IgD-negative memory B cell (primary cell): ENCODE results near the gene EHBP1. TPM values are rescaled to one million over a fixed set of nuclear protein-coding genes. Genes with fewer than 3 reads are reported as not detected.

ENCODE experiments used
- H3K27ac Mint-ChIP-seq, 3 donors: one replicate each; pipeline ENCODE4 v1.8.0; 2020 to 2022; ENCODE audit warnings: mild to moderate bottlenecking in 3 of 3, mixed read lengths in 3 of 3, moderate library complexity in 1 of 3
- H3K27me3 Mint-ChIP-seq: one replicate; pipeline ENCODE4 v1.8.0; 2021; ENCODE audit warnings: mixed read lengths
- H3K36me3 Mint-ChIP-seq: one replicate; pipeline ENCODE4 v1.8.0; 2020; ENCODE audit warnings: mild to moderate bottlenecking, mixed read lengths
- H3K4me1 Mint-ChIP-seq, 3 donors: one replicate each; pipeline ENCODE4 v1.8.0; 2020 to 2022; ENCODE audit warnings: mixed read lengths in 3 of 3, mild to moderate bottlenecking in 1 of 3
- H3K4me3 Mint-ChIP-seq, 4 donors: one replicate each; pipeline ENCODE4 v1.8.0; 2020 to 2022; ENCODE audit warnings: mild to moderate bottlenecking in 4 of 4, mixed read lengths in 4 of 4, moderate library complexity in 3 of 4
- H3K9me3 Mint-ChIP-seq, 3 donors: one replicate each; pipeline ENCODE4 v1.8.0; 2020 to 2021; ENCODE audit warnings: mixed read lengths in 3 of 3, mild to moderate bottlenecking in 1 of 3
- polyA plus RNA-seq: library from polyadenylated mRNA; unstranded; fragments of 300-500 nt; fragmentation: Illumina TruSeq; gene quantifications from one replicate; pipeline ENCODE4 v1.2.3, GENCODE V29; 2021

Gene EHBP1
- polyA plus RNA-seq, 1 donor from 2014 or later, result 10.2 TPM

DNA sequence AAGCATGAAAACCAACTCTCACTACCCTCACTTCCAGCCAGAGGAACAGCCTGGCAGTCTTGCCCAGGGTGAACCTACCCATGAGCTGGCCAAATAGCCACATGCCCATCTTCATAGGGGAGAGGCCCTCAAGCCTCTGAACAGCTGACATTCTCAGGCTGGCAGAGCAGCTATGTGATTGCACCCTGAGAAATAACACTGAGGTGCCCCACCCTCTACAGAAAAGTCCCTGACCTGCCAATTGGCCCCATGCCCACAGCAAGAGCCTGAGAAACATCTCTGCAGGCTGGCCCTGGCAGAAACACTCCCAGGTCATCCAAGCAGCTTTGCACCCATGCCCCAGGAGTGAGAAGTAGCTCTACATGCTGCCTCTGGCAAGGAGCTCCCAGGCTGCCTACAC, 217.7 kb downstream of the EHBP1 start:
- Mint-ChIP-seq H3K27ac (no peak overlapping the region), H3K27me3 (no peaks in the 10 kb centered on the region), H3K36me3 (peaks cover 24% of the 10 kb centered on the region), H3K9me3 (peaks cover 5 to 21% (median 10%) of the 10 kb centered on the region in 3 donors), H3K4me3 (peak overlapping the region in 1 of 4 donors; percentile 72), H3K4me1 (no peaks in the 10 kb centered on the region)

DNA sequence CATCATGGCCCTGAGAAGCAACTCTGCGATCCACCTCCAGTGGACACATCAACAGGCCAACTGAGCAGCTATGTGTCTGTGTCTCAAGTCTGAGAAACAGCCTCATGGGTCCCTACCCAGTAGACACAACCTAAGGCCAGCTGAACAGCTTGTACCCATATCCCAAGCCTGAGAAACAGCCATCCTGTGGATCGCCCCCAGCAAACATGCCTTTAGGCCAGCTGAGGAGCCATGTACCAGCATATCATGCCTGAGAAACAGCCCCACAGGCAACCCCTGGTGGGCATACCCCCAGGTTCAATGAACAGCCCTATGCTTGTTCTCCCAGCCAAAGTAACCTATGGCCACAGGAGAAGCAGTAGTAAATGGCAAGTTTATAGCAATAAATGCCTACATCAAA, 218.4 kb downstream of the EHBP1 start:
- H3K9me3 Mint-ChIP-seq, result peaks cover 5 to 21% (median 10%) of the 10 kb centered on the region in 3 donors
- H3K36me3 Mint-ChIP-seq, result peaks cover 24% of the 10 kb centered on the region
- H3K4me3 Mint-ChIP-seq, result peak overlapping the region in 1 of 4 donors; percentile 32
- no peak overlapping the region for H3K27ac Mint-ChIP-seq
- no peaks in the 10 kb centered on the region for H3K27me3 Mint-ChIP-seq
- no peaks in the 10 kb centered on the region for H3K4me1 Mint-ChIP-seq

DNA sequence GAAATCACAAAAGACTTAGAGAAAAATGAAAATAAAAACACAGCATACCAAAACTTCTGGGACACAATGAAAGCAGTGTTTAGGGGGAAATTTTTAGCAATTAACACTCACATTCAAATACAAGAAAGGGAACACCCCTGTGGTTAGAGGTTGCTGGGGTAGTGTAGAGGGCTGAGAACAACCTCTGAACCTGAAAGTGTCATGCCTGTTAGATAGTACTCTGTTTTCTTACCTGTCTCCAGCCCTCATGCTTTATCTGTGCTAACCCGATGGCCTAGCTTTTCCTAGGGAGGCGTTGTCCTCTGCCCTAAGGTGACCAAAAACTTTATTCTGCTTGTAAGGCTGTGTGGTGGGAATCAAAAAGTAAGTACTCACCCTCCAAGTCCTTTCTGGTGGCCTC, 222.5 kb downstream of the EHBP1 start:
- Mint-ChIP-seq H3K9me3 (peaks cover under 1 to 10% (median 10%) of the 10 kb centered on the region in 3 donors), H3K36me3 (peaks cover under 1% of the 10 kb centered on the region), H3K27ac (no peak overlapping the region)

DNA sequence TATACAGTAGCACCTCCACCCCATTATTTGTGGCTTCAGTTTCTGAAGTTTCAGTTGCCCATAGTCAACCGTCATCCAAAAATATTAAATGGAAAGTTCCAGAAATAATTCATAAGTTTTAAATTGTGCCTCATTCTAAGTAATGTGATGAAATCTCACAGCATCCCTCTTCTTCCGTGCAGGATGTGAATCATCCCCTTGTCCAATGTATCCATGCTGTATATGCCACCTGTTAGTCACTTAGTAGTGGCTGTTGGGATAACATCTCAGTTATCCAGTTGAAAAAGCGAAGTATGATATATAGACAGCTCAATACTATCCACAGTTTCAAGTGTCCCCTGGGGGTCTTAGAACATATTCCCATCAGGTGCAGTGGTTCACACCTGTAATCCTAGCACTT, 226.0 kb downstream of the EHBP1 start:
- H3K36me3 Mint-ChIP-seq, result no peaks in the 10 kb centered on the region
- no peaks in the 10 kb centered on the region for H3K4me1 Mint-ChIP-seq

More for the DNA sequence above, 222.5 kb downstream of the EHBP1 start:
- Mint-ChIP-seq H3K27me3 (no peaks in the 10 kb centered on the region), H3K4me3 (no peak overlapping the region), H3K4me1 (no peaks in the 10 kb centered on the region)

DNA sequence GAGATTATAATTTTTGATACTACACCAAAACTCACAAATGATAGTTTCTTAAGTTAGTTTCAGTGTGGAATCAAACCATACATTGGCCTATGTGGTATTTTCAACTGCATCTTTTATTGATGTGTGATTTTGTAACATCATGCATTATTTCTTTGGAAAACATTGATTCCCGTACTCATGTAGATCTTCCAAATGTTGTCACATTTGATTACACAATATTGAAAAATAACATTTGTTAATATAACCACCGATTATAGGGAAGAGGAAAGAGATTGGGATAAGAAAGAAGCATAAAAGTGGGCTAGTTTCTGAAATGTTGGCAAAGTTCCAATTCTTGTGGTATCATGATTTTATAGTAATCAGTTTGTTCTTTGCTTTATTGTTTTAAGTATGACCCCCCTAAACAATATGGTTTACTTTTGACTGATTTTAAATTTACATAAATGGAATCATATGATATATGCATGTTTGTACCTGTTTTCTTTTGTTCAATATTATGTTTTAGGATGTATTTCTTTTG, 227.9 kb downstream of the EHBP1 start:
- no peak overlapping the region for H3K27ac Mint-ChIP-seq
- no peaks in the 10 kb centered on the region for H3K9me3 Mint-ChIP-seq
- H3K4me3 Mint-ChIP-seq, result no peak overlapping the region
- H3K36me3 Mint-ChIP-seq, result no peaks in the 10 kb centered on the region
- no peaks in the 10 kb centered on the region for H3K4me1 Mint-ChIP-seq
- H3K27me3 Mint-ChIP-seq, result no peaks in the 10 kb centered on the region

More for the DNA sequence above, 226.0 kb downstream of the EHBP1 start:
- Mint-ChIP-seq H3K27ac (no peak overlapping the region), H3K4me3 (no peak overlapping the region), H3K9me3 (no peaks in the 10 kb centered on the region), H3K27me3 (no peaks in the 10 kb centered on the region)

DNA sequence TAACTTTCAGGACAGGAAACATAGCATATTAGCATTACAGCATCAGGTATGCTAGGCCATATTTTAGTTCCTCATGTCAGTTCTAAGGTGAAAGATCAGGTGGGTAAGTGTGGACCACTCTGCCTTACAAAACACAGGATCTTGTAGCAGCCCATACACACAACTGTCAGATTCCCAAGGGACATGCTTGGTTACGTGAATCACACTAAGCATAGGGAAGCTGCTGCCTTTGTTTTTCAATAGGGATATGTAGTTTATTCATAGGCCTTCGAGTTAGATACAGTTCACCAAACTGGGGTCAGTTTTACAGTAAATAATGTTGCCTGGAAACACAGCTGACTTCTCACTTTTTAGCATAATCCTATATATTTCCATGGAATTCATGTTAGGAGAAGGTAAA, 229.0 kb downstream of the EHBP1 start:
- Mint-ChIP-seq H3K27ac (no peak overlapping the region), H3K4me1 (no peaks in the 10 kb centered on the region), H3K36me3 (no peaks in the 10 kb centered on the region), H3K9me3 (no peaks in the 10 kb centered on the region), H3K4me3 (no peak overlapping the region), H3K27me3 (no peaks in the 10 kb centered on the region)

DNA sequence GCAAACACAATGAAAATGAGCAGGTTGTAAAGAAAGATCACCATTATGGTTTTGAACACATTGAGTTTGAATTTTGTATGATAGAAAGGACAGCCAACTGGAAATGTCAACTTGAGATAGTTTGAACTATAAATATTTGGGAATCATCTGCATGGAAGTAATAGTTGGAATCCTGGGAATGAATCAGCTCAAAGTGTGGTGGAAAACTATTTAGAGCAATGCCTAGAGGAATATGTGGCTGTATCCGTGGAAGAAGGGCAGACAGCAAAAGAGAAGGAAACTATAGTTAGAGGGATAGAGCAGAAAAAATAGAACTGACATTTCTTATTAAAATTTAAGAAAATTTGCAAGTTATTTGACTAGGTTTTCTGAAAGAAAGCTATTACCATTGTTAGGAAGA, 232.6 kb downstream of the EHBP1 start:
- Mint-ChIP-seq H3K27me3 (no peaks in the 10 kb centered on the region), H3K27ac (no peak overlapping the region), H3K4me3 (no peak overlapping the region), H3K9me3 (no peaks in the 10 kb centered on the region), H3K4me1 (no peaks in the 10 kb centered on the region), H3K36me3 (no peaks in the 10 kb centered on the region)

DNA sequence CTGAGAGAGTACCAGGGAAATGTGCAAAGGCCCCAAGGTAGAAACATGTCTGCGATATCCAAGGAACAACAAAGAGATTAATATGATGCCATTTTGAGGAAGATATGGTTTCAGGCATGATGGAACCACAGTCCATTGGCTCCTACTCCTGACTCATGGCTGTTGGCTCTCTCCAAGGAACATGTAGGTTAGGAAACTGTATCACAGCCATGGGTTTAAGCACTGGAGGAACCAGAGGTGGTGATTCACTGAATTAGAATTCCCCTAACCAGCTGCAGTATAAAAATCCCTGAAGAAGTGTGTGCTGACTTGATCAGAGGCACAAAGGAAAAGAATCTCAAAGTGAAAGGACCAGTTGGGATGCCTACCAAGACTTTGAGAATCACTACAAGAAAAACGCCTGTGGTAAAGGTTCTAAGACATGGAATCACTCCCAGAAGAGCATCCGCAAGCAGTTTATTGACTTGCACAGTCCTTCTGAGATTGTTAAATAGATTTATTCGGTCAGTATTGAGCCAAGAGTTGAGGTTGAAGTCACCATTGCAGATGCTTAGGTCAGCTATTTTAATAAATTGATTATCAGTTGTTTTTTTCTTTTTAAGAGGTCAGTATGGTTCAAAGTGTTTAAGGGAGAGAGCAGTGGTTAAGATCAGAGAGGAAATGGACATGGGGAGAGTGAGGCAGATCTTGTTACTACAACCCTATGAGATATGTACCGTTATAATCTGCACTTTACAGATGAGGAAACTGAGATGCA, 234.4 kb downstream of the EHBP1 start:
- Mint-ChIP-seq H3K4me3 (no peak overlapping the region), H3K27ac (peak overlapping the region in 1 of 3 donors; percentile 87), H3K4me1 (no peaks in the 10 kb centered on the region), H3K9me3 (no peaks in the 10 kb centered on the region), H3K27me3 (no peaks in the 10 kb centered on the region), H3K36me3 (no peaks in the 10 kb centered on the region)

DNA sequence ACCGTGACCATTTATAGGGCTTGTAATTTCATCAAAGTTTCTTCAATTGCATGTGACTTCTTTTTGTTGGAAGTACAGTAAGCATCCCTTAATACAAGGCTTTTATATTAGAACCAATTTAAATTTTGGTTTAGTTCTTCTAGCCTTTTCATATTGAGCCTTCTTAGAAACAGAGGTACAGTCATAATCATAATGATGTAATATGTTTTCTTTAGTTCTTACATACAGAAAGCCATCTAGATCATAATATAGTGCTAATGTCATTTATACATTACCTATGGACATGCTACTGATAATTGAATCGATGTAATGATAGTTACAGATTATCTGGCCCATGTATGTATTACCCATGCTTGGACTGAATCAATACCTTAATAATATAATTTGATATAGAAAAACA, 235.2 kb downstream of the EHBP1 start:
- Mint-ChIP-seq H3K27ac (no peak overlapping the region), H3K4me1 (no peaks in the 10 kb centered on the region), H3K36me3 (no peaks in the 10 kb centered on the region), H3K27me3 (no peaks in the 10 kb centered on the region), H3K4me3 (no peak overlapping the region), H3K9me3 (no peaks in the 10 kb centered on the region)

DNA sequence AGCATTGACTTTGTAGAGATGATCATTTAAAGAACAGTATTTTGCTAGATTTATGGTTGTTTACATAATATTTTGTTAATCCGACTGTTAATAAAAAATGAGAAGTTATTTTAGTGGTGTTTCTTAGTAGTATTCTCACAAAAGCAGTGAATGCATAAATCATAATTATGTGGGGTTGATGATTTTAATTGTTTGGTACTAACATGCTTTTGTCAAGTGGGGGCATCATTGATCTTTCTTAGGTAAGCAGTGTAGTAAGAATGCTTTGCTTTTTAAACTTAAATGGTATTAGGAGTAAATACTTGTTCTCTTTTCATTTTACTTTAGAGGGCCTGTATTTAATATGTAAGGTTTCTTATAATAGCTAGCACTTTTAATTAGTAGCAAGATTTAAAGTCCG, 235.9 kb downstream of the EHBP1 start:
- Mint-ChIP-seq H3K27me3 (no peaks in the 10 kb centered on the region), H3K4me1 (no peaks in the 10 kb centered on the region)

DNA sequence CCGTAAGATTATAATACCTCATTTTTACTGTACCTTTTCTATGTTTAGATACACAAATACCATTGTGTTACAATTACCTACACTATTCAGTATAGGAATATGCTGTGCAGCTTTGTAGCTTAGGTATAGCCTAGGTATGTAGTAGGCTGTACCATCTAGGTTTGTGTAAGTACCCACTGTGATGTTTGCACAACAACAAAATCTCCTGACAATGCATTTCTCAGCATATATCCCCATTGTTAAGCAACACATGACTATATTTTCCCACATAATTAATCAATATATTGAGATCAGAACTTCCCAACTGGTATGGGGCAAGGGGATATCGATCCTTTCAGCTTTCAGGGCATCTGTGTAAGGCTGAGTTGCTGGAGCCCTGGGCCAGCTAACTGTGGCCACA, 238.8 kb downstream of the EHBP1 start:
- peaks cover 3% of the 10 kb centered on the region for H3K36me3 Mint-ChIP-seq
- H3K27ac Mint-ChIP-seq, result no peak overlapping the region
- H3K4me1 Mint-ChIP-seq, result no peaks in the 10 kb centered on the region
- no peaks in the 10 kb centered on the region for H3K27me3 Mint-ChIP-seq
- H3K9me3 Mint-ChIP-seq, result no peaks in the 10 kb centered on the region
- H3K4me3 Mint-ChIP-seq, result no peak overlapping the region

More for the DNA sequence above, 235.9 kb downstream of the EHBP1 start:
- Mint-ChIP-seq H3K36me3 (no peaks in the 10 kb centered on the region), H3K9me3 (no peaks in the 10 kb centered on the region), H3K27ac (no peak overlapping the region), H3K4me3 (no peak overlapping the region)

DNA sequence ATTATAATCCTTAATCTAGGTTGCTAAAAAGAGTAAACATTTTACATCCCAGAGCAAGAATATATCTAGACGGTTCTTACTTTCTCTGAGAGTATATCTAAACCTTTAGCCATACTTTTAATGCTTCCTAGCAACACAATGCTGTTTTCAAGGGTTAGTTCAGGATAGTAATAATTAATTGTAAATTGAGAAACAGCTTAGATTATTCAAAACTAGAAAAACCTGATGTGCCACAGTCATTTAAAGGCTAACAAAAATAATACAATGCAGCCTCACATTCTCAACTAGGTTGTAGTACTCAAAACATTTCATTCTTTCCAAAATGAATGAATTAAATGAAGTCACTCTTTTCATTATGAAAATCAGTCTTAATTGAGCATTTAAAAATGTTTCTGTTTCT, 241.9 kb downstream of the EHBP1 start:
- no peak overlapping the region for H3K27ac Mint-ChIP-seq
- no peaks in the 10 kb centered on the region for H3K27me3 Mint-ChIP-seq
- H3K4me3 Mint-ChIP-seq, result no peak overlapping the region

DNA sequence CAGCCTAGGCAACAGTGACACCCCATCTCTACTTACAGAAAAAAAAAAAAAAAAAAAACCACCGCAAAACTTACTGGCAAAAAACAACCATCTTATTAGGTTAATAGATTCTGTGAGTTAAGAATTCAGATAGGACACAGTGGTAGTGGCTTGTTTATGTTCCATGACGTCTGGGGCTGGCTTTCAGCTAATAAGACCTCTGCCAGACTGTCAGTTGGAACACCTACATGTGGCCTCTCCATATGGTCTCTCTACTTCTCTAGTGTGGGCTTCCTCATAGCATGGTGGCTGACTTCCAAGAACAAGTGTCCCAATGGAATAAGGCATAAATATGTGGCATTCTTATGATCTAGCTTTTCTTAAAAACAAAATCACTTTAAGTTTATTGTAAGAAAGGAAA, 251.1 kb downstream of the EHBP1 start:
- no peaks in the 10 kb centered on the region for H3K27me3 Mint-ChIP-seq

More for the DNA sequence above, 241.9 kb downstream of the EHBP1 start:
- Mint-ChIP-seq H3K36me3 (peaks cover 7% of the 10 kb centered on the region), H3K4me1 (no peaks in the 10 kb centered on the region), H3K9me3 (no peaks in the 10 kb centered on the region)

DNA sequence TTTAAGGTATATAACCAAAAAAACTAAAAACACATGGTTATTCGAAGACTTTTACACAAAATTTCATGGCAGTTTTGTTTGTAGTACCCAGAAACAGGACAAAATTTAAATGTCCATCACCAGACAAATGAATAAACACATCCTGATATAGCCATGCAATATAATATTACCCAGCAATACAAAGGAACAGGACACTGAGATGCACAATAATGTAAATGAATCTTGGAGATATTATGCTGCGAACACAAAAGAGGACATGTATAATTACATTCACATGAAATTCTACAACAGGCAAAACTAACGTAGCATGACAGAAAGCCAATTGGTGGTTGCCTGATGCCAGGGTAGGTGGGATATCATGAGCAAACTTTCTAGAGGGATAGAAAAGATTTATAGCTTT, 252.7 kb downstream of the EHBP1 start:
- no peaks in the 10 kb centered on the region for H3K27me3 Mint-ChIP-seq
- no peaks in the 10 kb centered on the region for H3K9me3 Mint-ChIP-seq
- H3K4me1 Mint-ChIP-seq, result no peaks in the 10 kb centered on the region
- no peak overlapping the region for H3K27ac Mint-ChIP-seq
- no peak overlapping the region for H3K4me3 Mint-ChIP-seq
- peaks cover 16% of the 10 kb centered on the region for H3K36me3 Mint-ChIP-seq

More for the DNA sequence above, 251.1 kb downstream of the EHBP1 start:
- Mint-ChIP-seq H3K27ac (no peak overlapping the region), H3K36me3 (peaks cover 19% of the 10 kb centered on the region), H3K4me1 (no peaks in the 10 kb centered on the region), H3K4me3 (no peak overlapping the region), H3K9me3 (no peaks in the 10 kb centered on the region)

DNA sequence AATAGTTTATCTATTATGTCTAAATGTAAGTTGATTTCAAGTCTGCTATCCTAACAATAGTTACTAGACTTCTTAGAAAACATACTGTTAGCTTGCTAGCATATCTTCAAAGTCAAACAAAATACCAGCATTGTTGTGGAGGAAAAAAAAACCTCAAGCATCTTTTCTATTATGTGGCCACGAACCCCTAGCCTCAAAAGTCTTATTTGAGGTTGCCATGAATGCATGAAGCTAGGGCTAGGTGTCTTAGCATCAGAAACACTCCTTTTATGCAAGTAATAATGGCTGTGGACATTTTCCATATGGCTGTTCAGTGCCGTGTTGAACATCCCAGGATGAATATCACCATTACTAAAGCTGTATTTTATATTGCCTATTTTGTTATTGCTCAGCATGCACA, 258.5 kb downstream of the EHBP1 start:
- H3K27me3 Mint-ChIP-seq, result no peaks in the 10 kb centered on the region
- no peaks in the 10 kb centered on the region for H3K9me3 Mint-ChIP-seq
- peaks cover 3% of the 10 kb centered on the region for H3K36me3 Mint-ChIP-seq
- no peaks in the 10 kb centered on the region for H3K4me1 Mint-ChIP-seq
- H3K4me3 Mint-ChIP-seq, result no peak overlapping the region
- H3K27ac Mint-ChIP-seq, result no peak overlapping the region

DNA sequence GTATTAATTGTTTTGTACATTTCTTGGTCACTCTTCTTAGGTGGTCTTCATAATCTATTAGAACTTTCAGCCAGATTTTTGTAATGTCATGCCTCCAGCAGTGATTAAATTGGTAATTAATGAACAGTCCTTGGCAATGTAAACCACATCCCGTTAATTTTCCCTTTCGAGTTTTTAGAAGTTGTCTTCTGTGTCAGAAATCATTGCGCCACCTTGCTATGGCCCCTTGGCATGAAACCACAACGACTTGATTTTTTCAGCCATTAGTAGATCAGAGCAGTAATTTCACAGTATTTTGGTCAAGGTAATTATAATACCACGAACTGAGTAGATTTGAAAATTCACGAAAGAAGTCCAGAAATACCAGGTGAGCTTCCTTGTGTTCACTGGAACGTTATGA, 259.2 kb downstream of the EHBP1 start:
- H3K9me3 Mint-ChIP-seq, result no peaks in the 10 kb centered on the region
- H3K27me3 Mint-ChIP-seq, result no peaks in the 10 kb centered on the region
- no peak overlapping the region for H3K4me3 Mint-ChIP-seq
- H3K27ac Mint-ChIP-seq, result no peak overlapping the region
- peaks cover 3% of the 10 kb centered on the region for H3K36me3 Mint-ChIP-seq
- no peaks in the 10 kb centered on the region for H3K4me1 Mint-ChIP-seq
